Naive thymus-derived CD4-positive, alpha-beta T cell (primary cell): ENCODE measurements around the gene TRAF3IP3. TPM values are rescaled to one million over a fixed set of nuclear protein-coding genes. Genes with fewer than 3 reads are reported as not detected.
A peak's percentile ranks its signal among the peaks of the same experiment; 100 is the strongest.

Source experiments
- ATAC-seq: fragments of 150-1000 bp; cut with Tn5 transposase; 2 replicates; pipeline ENCODE4 v1.10.0; 2021; ENCODE audit warnings: mild to moderate bottlenecking, moderate library complexity
- CTCF ChIA-PET: fragments of 350-600 bp; sonication (Branson Sonifier 250); formaldehyde crosslinking; loops from one replicate; lab custom pipeline; 2021; ENCODE audit warnings: antibody characterized with exemption; lab: Charles Lee
- POLR2A ChIA-PET: fragments of 350-600 bp; sonication (Branson Sonifier 250); formaldehyde crosslinking; loops from one replicate; lab custom pipeline; 2021; ENCODE audit warnings: antibody characterized with exemption, inconsistent platforms; lab: Charles Lee
- DNase-seq, 9 donors: peaks; one replicate each; pipeline versions ENCODE4 v3.0.0 to v3.0.0-alpha.2; 2020 to 2022; ENCODE audit warnings: mixed read lengths in 1 of 9
- H3K27ac ChIP-seq: one replicate; pipeline ENCODE4 v1.7.0; 2013; ENCODE audit warnings: mild to moderate bottlenecking, low read depth, low read length, moderate library complexity
- H3K27me3 ChIP-seq, 2 donors: one replicate each; pipeline ENCODE4 v1.7.0; 2013; ENCODE audit warnings: low read length in 2 of 2, mild to moderate bottlenecking in 2 of 2, moderate library complexity in 2 of 2; ENCODE audit not compliant: control insufficient read depth in 2 of 2, insufficient read depth in 2 of 2
- H3K36me3 ChIP-seq, 3 experiments: 1 replicate in 2 of 3; 2 replicates in 1 of 3; pipeline ENCODE4 v1.7.0; 2013; ENCODE audit warnings: low read length in 3 of 3, mild to moderate bottlenecking in 3 of 3, moderate library complexity in 1 of 3; ENCODE audit not compliant: insufficient read depth in 3 of 3, control insufficient read depth in 2 of 3
- H3K4me1 ChIP-seq, 2 donors: one replicate each; pipeline ENCODE4 v1.7.0; 2013; ENCODE audit warnings: low read length in 2 of 2, mild to moderate bottlenecking in 2 of 2, moderate library complexity in 1 of 2; ENCODE audit not compliant: control insufficient read depth in 2 of 2, insufficient read depth in 2 of 2
- H3K4me3 ChIP-seq: 2 replicates; pipeline ENCODE4 v1.7.0; 2013; ENCODE audit warnings: mild to moderate bottlenecking, low read length
- H3K9me3 ChIP-seq, 3 experiments: 1 replicate in 2 of 3; 2 replicates in 1 of 3; pipeline ENCODE4 v1.7.0; 2013; ENCODE audit warnings: low read length in 3 of 3; ENCODE audit not compliant: control insufficient read depth in 2 of 3
- H3K27ac Mint-ChIP-seq, 9 donors: one replicate each; pipeline ENCODE4 v1.8.0; 2020 to 2022; ENCODE audit warnings: mixed read lengths in 9 of 9, mild to moderate bottlenecking in 8 of 9, moderate library complexity in 5 of 9, inconsistent platforms in 2 of 9
- H3K27me3 Mint-ChIP-seq, 5 donors: one replicate each; pipeline ENCODE4 v1.8.0; 2021 to 2022; ENCODE audit warnings: mixed read lengths in 5 of 5, mild to moderate bottlenecking in 1 of 5
- H3K36me3 Mint-ChIP-seq, 5 donors: one replicate each; pipeline ENCODE4 v1.8.0; 2020 to 2022; ENCODE audit warnings: mixed read lengths in 5 of 5, mild to moderate bottlenecking in 3 of 5, inconsistent platforms in 1 of 5
- H3K4me1 Mint-ChIP-seq, 7 donors: one replicate each; pipeline ENCODE4 v1.8.0; 2020 to 2022; ENCODE audit warnings: mixed read lengths in 7 of 7, mild to moderate bottlenecking in 3 of 7, inconsistent platforms in 1 of 7
- H3K4me3 Mint-ChIP-seq, 10 donors: one replicate each; pipeline ENCODE4 v1.8.0; 2020 to 2022; ENCODE audit warnings: mild to moderate bottlenecking in 10 of 10, mixed read lengths in 10 of 10, moderate library complexity in 6 of 10, inconsistent platforms in 2 of 10
- H3K9me3 Mint-ChIP-seq, 11 donors: one replicate each; pipeline ENCODE4 v1.8.0; 2020 to 2022; ENCODE audit warnings: mixed read lengths in 11 of 11, mild to moderate bottlenecking in 4 of 11, inconsistent platforms in 1 of 11, moderate library complexity in 1 of 11
- intact Hi-C, 2 donors: fragments of 100-400 bp; cut with micrococcal nuclease; formaldehyde crosslinking; loops; one replicate each; pipeline ENCODE4 v1.15.1; 2023
- polyA plus RNA-seq, 2 donors: library from polyadenylated mRNA; unstranded; fragments of 300-500 nt; fragmentation: Illumina TruSeq; gene quantifications; one replicate each; pipeline ENCODE4 v1.2.3, GENCODE V29; 2021
- total RNA-seq, 6 experiments: library from RNA in 5 of 6; stranded (reverse) in 5 of 6; gene quantifications; 1 replicate in 5 of 6; 2 replicates in 1 of 6; pipeline ENCODE4 v1.2.3 and lab custom pipeline; 2021 to 2026

The TRAF3IP3 gene
- total and polyA plus RNA-seq, 7 experiments from 2014 or later: 303 to 746 (median 450) TPM

GRCh38 chr1:209755256-209755655, 597 bp upstream of the TRAF3IP3 start:
- peak overlapping the region in 7 of 9 donors; percentile 90 to 99 (median 97) for H3K27ac Mint-ChIP-seq
- H3K4me3 Mint-ChIP-seq: peak overlapping the region; percentile 89 to 100 (median 98)
- intact Hi-C loops: loop anchor here in 1 of 2 donors (10.0 kb wide), 1 partner anchor 1500 kb away; the partner anchor contains the start of gene RCOR3

GRCh38 chr1:209756615-209757445, 977 bp downstream of the TRAF3IP3 start:
- Mint-ChIP-seq H3K9me3 (no peaks in the 10 kb centered on the region), H3K4me3 (peak overlapping the region; percentile 89 to 100 (median 98)), H3K27me3 (no peaks in the 10 kb centered on the region), H3K4me1 (peaks cover 70 to 85% (median 78%) of the 10 kb centered on the region in 7 donors), H3K36me3 (peaks cover 14 to 67% (median 37%) of the 10 kb centered on the region in 5 donors), H3K27ac (peak overlapping the region in 7 of 9 donors; percentile 90 to 99 (median 97))
- peaks cover 19 to 38% (median 26%) of the 10 kb centered on the region in 3 experiments for H3K36me3 ChIP-seq
- intact Hi-C loops: loop anchor here (1.0 to 10.0 kb wide), 6 partner anchors 9 to 1498 kb away; partner anchors contain the start of genes C1orf74 (in 2 of the 2), UTP25 (in 2 of the 2) and RCOR3 (in 1 of the 2)
- DNase-seq (peak in 7 of 9 donors; percentile 34 to 55 (median 45)), ATAC-seq (peak; percentile 48)
- H3K4me3 ChIP-seq: peak overlapping the region; percentile 91
- POLR2A ChIA-PET: interaction anchor here (0.6 to 37.2 kb wide), 6 partner anchors 9 to 181 kb away, joined by 3 to 1558 read pairs (median 7); partner anchors contain the start of gene C1orf74
- H3K4me1 ChIP-seq: peaks cover 57 to 64% of the 10 kb centered on the region in 2 donors
- H3K27ac ChIP-seq: peak overlapping the region; percentile 83
- H3K27me3 ChIP-seq: no peaks in the 10 kb centered on the region
- H3K9me3 ChIP-seq: no peaks in the 10 kb centered on the region
- CTCF ChIA-PET: interaction anchor here (1.1 to 5.6 kb wide), 7 partner anchors 9 to 187 kb away, joined by 4 to 63 read pairs (median 6); no protein-coding TSS in a partner anchor

More at GRCh38 chr1:209755256-209755655, 597 bp upstream of the TRAF3IP3 start:
- H3K9me3 ChIP-seq: no peaks in the 10 kb centered on the region
- ATAC-seq (no peak), DNase-seq (no peak)
- H3K4me1 Mint-ChIP-seq: peaks cover 67 to 83% (median 78%) of the 10 kb centered on the region in 7 donors
- peak overlapping the region; percentile 91 for H3K4me3 ChIP-seq
- H3K36me3 Mint-ChIP-seq: peaks cover 9 to 54% (median 25%) of the 10 kb centered on the region in 5 donors
- H3K36me3 ChIP-seq: peaks cover 9 to 22% (median 14%) of the 10 kb centered on the region in 3 experiments
- no peaks in the 10 kb centered on the region for H3K9me3 Mint-ChIP-seq
- CTCF ChIA-PET: interaction anchor here (0.5 to 5.6 kb wide), 11 partner anchors 8 to 186 kb away, joined by 3 to 63 read pairs (median 4); partner anchors contain the start of gene C1orf74
- H3K27ac ChIP-seq: peak overlapping the region; percentile 83
- H3K27me3 Mint-ChIP-seq: no peaks in the 10 kb centered on the region
- H3K4me1 ChIP-seq: peaks cover 62 to 64% of the 10 kb centered on the region in 2 donors
- POLR2A ChIA-PET: interaction anchor here (0.9 to 37.2 kb wide), 4 partner anchors 9 to 72 kb away, joined by 3 to 1558 read pairs (median 6); partner anchors contain the start of gene C1orf74
- no peaks in the 10 kb centered on the region for H3K27me3 ChIP-seq

GRCh38 chr1:209758400-209758799, 2.5 kb downstream of the TRAF3IP3 start:
- Histone ChIP-seq H3K27ac (peak overlapping the region; percentile 83), H3K9me3 (no peaks in the 10 kb centered on the region), H3K36me3 (peaks cover 33 to 54% (median 40%) of the 10 kb centered on the region in 3 experiments), H3K4me1 (peaks cover 46 to 67% of the 10 kb centered on the region in 2 donors), H3K4me3 (peak overlapping the region; percentile 91), H3K27me3 (no peaks in the 10 kb centered on the region)
- Mint-ChIP-seq H3K27me3 (no peaks in the 10 kb centered on the region), H3K27ac (peak overlapping the region in 7 of 9 donors; percentile 77 to 99 (median 97)), H3K36me3 (peaks cover 14 to 78% (median 53%) of the 10 kb centered on the region in 5 donors), H3K4me3 (peak overlapping the region; percentile 89 to 100 (median 98)), H3K4me1 (peaks cover 72 to 91% (median 78%) of the 10 kb centered on the region in 7 donors), H3K9me3 (no peaks in the 10 kb centered on the region)
- DNase-seq (no peak), ATAC-seq (no peak)
- intact Hi-C loops: loop anchor here in 1 of 2 donors (10.0 kb wide), 1 partner anchor 1496 kb away; the partner anchor contains the start of gene RCOR3
- ChIA-PET POLR2A (interaction anchor here (0.6 to 37.2 kb wide), 3 partner anchors 8 to 159 kb away, joined by 3 to 1558 read pairs (median 44); partner anchors contain the start of gene C1orf74), CTCF (interaction anchor here (1.5 to 5.6 kb wide), 3 partner anchors 10 to 17 kb away, joined by 5 to 63 read pairs (median 18); no protein-coding TSS in a partner anchor)

- no peaks in the 10 kb centered on the region for H3K9me3 ChIP-seq
- Mint-ChIP-seq H3K27me3 (no peaks in the 10 kb centered on the region), H3K4me3 (peak overlapping the region; percentile 47 to 99 (median 98)), H3K27ac (peak overlapping the region in 6 of 9 donors; percentile 24 to 99 (median 97)), H3K4me1 (peaks cover 66 to 90% (median 78%) of the 10 kb centered on the region in 7 donors), H3K9me3 (no peaks in the 10 kb centered on the region), H3K36me3 (peaks cover 14 to 86% (median 64%) of the 10 kb centered on the region in 5 donors)
- peak overlapping the region; percentile 83 for H3K27ac ChIP-seq
- ATAC-seq: no peak
- intact Hi-C loops: loop anchor here in 1 of 2 donors (10.0 kb wide), 1 partner anchor 1495 kb away; the partner anchor contains the start of gene RCOR3
- no peaks in the 10 kb centered on the region for H3K27me3 ChIP-seq
- H3K4me1 ChIP-seq: peaks cover 45 to 74% of the 10 kb centered on the region in 2 donors
- peak overlapping the region; percentile 91 for H3K4me3 ChIP-seq
- POLR2A ChIA-PET: interaction anchor here (0.7 to 37.2 kb wide), 4 partner anchors 9 to 17 kb away, joined by 3 to 1558 read pairs (median 24); partner anchors contain the start of gene C1orf74
- CTCF ChIA-PET: interaction anchor here (3.2 to 5.6 kb wide), 2 partner anchors 8 to 11 kb away, joined by 18 to 63 read pairs; no protein-coding TSS in a partner anchor
- no peak for DNase-seq
- H3K36me3 ChIP-seq: peaks cover 41 to 64% (median 46%) of the 10 kb centered on the region in 3 experiments
These were observed 4.0 kb downstream of the TRAF3IP3 start for GRCh38 chr1:209759829-209760359.

- ATAC-seq (no peak), DNase-seq (no peak)
- Mint-ChIP-seq H3K36me3 (peaks cover 17 to 84% (median 71%) of the 10 kb centered on the region in 5 donors), H3K4me1 (peaks cover 67 to 90% (median 79%) of the 10 kb centered on the region in 7 donors), H3K4me3 (peak overlapping the region; percentile 48 to 98 (median 80)), H3K27ac (peak overlapping the region in 7 of 9 donors; percentile 54 to 99 (median 90)), H3K9me3 (no peaks in the 10 kb centered on the region), H3K27me3 (no peaks in the 10 kb centered on the region)
- ChIA-PET POLR2A (interaction anchor here (1.2 to 37.2 kb wide), 4 partner anchors 10 to 54 kb away, joined by 4 to 1558 read pairs (median 24); partner anchors contain the start of gene C1orf74), CTCF (interaction anchor here (0.6 to 3.2 kb wide), 2 partner anchors 12 to 63 kb away, joined by 3 to 18 read pairs; no protein-coding TSS in a partner anchor)
- Histone ChIP-seq H3K9me3 (no peaks in the 10 kb centered on the region), H3K4me3 (peak overlapping the region; percentile 14), H3K27me3 (no peaks in the 10 kb centered on the region), H3K36me3 (peaks cover 41 to 73% (median 49%) of the 10 kb centered on the region in 3 experiments), H3K4me1 (peaks cover 41 to 70% of the 10 kb centered on the region in 2 donors), H3K27ac (peak overlapping the region; percentile 83)
- intact Hi-C loops: no loop called here
These were observed 5.3 kb downstream of the TRAF3IP3 start for GRCh38 chr1:209761011-209761635.
